HG03520 (cell line): ENCODE results near the gene ASTN2.

Experiments used
- ATAC-seq: cut with Tn5 transposase; IDR thresholded peaks from one replicate; pipeline ENCODE4 v1.9.1; 2021; ENCODE audit warnings: mild to moderate bottlenecking, moderate library complexity; ENCODE audit not compliant: unreplicated experiment

ASTN2 gene

GRCh38 chr9:116383133-116383532, 1031.7 kb downstream of the ASTN2 start:
- no peak for ATAC-seq

GRCh38 chr9:116382053-116382452, 1032.8 kb downstream of the ASTN2 start:
- ATAC-seq: no peak

- no peak for ATAC-seq
Observed at GRCh38 chr9:116381350-116381749, 1033.5 kb downstream of the ASTN2 start.

DNA sequence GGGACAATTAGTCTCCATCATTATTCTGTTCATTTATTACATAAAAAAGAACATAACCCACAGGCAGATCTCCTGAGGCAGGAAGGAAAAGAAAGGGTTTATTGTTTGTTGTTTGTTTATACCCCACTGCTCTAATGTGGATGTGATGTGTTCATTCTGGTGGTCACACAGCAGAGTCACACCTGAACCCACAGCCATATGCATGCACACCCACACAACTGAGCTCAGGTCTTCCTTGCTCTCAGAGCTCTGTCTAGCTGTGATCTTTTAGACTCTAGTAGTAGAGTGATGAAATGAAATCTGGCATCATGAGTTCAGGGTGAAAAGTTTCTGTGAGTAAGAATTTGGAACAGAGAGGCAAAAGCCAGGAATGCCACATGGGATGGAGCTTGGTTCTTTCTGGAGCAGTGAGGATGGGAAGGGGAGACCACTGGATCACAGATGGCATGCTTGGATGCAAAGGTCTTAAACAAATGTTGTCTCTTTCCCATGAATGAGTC, 1034.3 kb downstream of the ASTN2 start:
- no peak for ATAC-seq

- no peak for ATAC-seq
Observed at GRCh38 chr9:116379821-116380220, 1035.0 kb downstream of the ASTN2 start.

- no peak for ATAC-seq
Observed at GRCh38 chr9:116378873-116379272, 1036.0 kb downstream of the ASTN2 start.

- no peak for ATAC-seq
Observed at GRCh38 chr9:116377179-116377798, 1037.6 kb downstream of the ASTN2 start.
